HFF-Myc (cell line): ENCODE measurements around the gene NAA10.

ENCODE experiments used
- DNase-seq: peaks from one replicate; pipeline ENCODE4 v3.0.0-alpha.2; 2011; ENCODE audit warnings: low read depth; ENCODE audit errors: extremely low read depth
- H3K4me3 ChIP-seq: replicated peaks from 2 replicates; pipeline ENCODE4 v1.5.1; 2011; ENCODE audit warnings: low read depth, mild to moderate bottlenecking, control low read depth, low read length
- CTCF ChIP-seq: IDR thresholded peaks from 2 replicates; pipeline ENCODE4 v1.5.1; 2012; ENCODE audit warnings: mild to moderate bottlenecking, low read depth, low read length, control low read depth; ENCODE audit errors: missing control alignments

NAA10 gene

GRCh38 chrX:153921070-153921469, 13.8 kb downstream of the NAA10 start:
- no peak overlapping the region for H3K4me3 ChIP-seq
- DNase-seq, result no peak
- no peak for TF ChIP-seq CTCF

GRCh38 chrX:153920546-153920945, 14.3 kb downstream of the NAA10 start:
- no peak for DNase-seq
- H3K4me3 ChIP-seq, result no peak overlapping the region
- TF ChIP-seq CTCF, result no peak

- no peak for TF ChIP-seq CTCF
- DNase-seq, result no peak
- H3K4me3 ChIP-seq, result no peak overlapping the region
Observed at GRCh38 chrX:153919281-153919680, 15.6 kb downstream of the NAA10 start.

GRCh38 chrX:153917869-153918268, 17.0 kb downstream of the NAA10 start:
- TF ChIP-seq CTCF, result no peak
- no peak for DNase-seq
- H3K4me3 ChIP-seq, result no peak overlapping the region

- DNase-seq, result no peak
- H3K4me3 ChIP-seq, result no peak overlapping the region
- no peak for TF ChIP-seq CTCF
Observed at GRCh38 chrX:153913701-153914100, 21.1 kb downstream of the NAA10 start.

- no peak overlapping the region for H3K4me3 ChIP-seq
- no peak for DNase-seq
- TF ChIP-seq CTCF, result no peak
Observed at GRCh38 chrX:153913211-153913610, 21.6 kb downstream of the NAA10 start.

GRCh38 chrX:153911798-153912197, 23.0 kb downstream of the NAA10 start:
- DNase-seq, result no peak
- no peak for TF ChIP-seq CTCF
- H3K4me3 ChIP-seq, result no peak overlapping the region
